B cell (primary cell): ENCODE measurements around the gene EXOC4.

Experiments
- EZH2 ChIP-seq: IDR thresholded peaks from 2 replicates; pipeline ENCODE4 v1.6.1; 2012; ENCODE audit warnings: borderline replicate concordance, low read depth, mild to moderate bottlenecking, moderate library complexity, low read length; ENCODE audit not compliant: insufficient read depth, poor library complexity, severe bottlenecking
- TF ChIP-seq, protein P1 (sequence below): fragments of 200-600 bp; IDR thresholded peaks from one replicate; pipeline ENCODE4 v1.8.0; 2022; ENCODE audit warnings: antibody characterized with exemption, mild to moderate bottlenecking

DNA sequence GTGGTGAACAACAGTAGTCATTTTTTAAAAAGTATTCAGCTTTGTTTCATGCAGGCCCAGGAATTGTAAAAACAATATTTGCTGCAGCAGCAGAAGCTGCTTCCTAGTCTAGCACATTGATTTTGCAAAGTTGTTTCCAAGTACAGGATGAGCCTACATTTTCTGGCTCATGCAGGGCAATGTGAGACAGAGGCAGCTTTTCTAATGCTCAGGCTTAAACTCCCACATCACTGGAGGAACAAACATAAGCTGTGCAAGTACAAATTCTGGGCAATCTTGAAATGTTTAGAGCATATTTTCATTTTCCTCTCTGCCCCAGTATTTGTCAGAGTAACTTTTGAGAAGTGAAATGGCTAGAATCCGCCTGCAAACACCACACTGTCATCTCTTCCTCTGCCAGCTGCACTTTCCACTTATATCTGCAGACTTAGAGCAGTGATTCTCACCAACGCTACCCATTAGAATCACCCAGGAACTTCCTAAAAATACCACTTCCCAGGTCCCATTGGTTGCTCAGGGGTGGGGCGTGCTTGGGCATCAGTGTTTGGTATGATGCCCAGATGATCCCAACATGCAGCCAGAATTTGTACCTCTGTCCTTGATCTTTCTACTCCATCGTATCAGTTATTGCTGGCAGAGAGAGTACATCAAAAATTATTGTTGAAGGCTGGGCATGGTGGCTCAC is 570.1 kb downstream of the EXOC4 start:
- TF ChIP-seq, protein P1, sequence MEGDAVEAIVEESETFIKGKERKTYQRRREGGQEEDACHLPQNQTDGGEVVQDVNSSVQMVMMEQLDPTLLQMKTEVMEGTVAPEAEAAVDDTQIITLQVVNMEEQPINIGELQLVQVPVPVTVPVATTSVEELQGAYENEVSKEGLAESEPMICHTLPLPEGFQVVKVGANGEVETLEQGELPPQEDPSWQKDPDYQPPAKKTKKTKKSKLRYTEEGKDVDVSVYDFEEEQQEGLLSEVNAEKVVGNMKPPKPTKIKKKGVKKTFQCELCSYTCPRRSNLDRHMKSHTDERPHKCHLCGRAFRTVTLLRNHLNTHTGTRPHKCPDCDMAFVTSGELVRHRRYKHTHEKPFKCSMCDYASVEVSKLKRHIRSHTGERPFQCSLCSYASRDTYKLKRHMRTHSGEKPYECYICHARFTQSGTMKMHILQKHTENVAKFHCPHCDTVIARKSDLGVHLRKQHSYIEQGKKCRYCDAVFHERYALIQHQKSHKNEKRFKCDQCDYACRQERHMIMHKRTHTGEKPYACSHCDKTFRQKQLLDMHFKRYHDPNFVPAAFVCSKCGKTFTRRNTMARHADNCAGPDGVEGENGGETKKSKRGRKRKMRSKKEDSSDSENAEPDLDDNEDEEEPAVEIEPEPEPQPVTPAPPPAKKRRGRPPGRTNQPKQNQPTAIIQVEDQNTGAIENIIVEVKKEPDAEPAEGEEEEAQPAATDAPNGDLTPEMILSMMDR = no peak
- no peak for TF ChIP-seq EZH2
